GM12864 (cell line): ENCODE results near the gene PRR7.

Source experiments
- DNase-seq: peaks from one replicate; pipeline ENCODE4 v3.0.0-alpha.2; 2011; ENCODE audit warnings: low read depth
- H3K4me3 ChIP-seq: 2 replicates; pipeline ENCODE4 v1.5.1; 2011; ENCODE audit warnings: mild to moderate bottlenecking, low read depth, low read length, control low read depth
- CTCF ChIP-seq: IDR thresholded peaks from 2 replicates; pipeline ENCODE4 v1.5.1; 2011; ENCODE audit warnings: low read depth, mild to moderate bottlenecking, moderate library complexity, low read length, control low read depth, inconsistent platforms; ENCODE audit errors: missing control alignments

Gene PRR7

GRCh38 chr5:177496070-177496726, 49.6 kb downstream of the PRR7 start:
- TF ChIP-seq CTCF = peak; percentile 43
- peak overlapping the region; percentile 74 for H3K4me3 ChIP-seq
- DNase-seq = no peak

- H3K4me3 ChIP-seq = peak overlapping the region; percentile 74
- no peak for DNase-seq
- no peak for TF ChIP-seq CTCF
These were observed 50.2 kb downstream of the PRR7 start for GRCh38 chr5:177496727-177497291.

GRCh38 chr5:177497292-177498012, 50.8 kb downstream of the PRR7 start, which contains the start of gene PDLIM7:
PDLIM7 (minus strand) TSS chr5:177497604; CDS start chr5:177496512, 1,092 bp downstream.
- TF ChIP-seq CTCF = no peak

GRCh38 chr5:177498013-177498787, 51.6 kb downstream of the PRR7 start:
- no peak for TF ChIP-seq CTCF
- no peak for DNase-seq
- H3K4me3 ChIP-seq = peak overlapping the region; percentile 74

More at GRCh38 chr5:177497292-177498012, 50.8 kb downstream of the PRR7 start, which contains the start of gene PDLIM7:
- DNase-seq = peak; percentile 79
- H3K4me3 ChIP-seq = peak within 1 kb of the TSS; percentile 74

GRCh38 chr5:177499842-177500241, 53.2 kb downstream of the PRR7 start:
- DNase-seq = no peak
- no peak for TF ChIP-seq CTCF
- H3K4me3 ChIP-seq = no peak overlapping the region

GRCh38 chr5:177500685-177501522, 54.3 kb downstream of the PRR7 start:
- DNase-seq = no peak
- TF ChIP-seq CTCF = peak; percentile 96
- H3K4me3 ChIP-seq = no peak overlapping the region
